Measurements from ENCODE around the gene CTBP2.
"Not testable (repeated sequence)": the region's sequence is repeated elsewhere in the genome, so short reads cannot be mapped to it uniquely, and the experiment has no call there.

Gene CTBP2

GRCh38 chr10:124993345-124993708, 167.0 kb downstream of the CTBP2 start:
- no peak for DNase-seq

GRCh38 chr10:124992462-124993344, 167.7 kb downstream of the CTBP2 start:
- DNase-seq, result peak; percentile 47

- no peak for DNase-seq
These were observed 168.5 kb downstream of the CTBP2 start for GRCh38 chr10:124991835-124992234.

GRCh38 chr10:124990671-124991625, 169.4 kb downstream of the CTBP2 start:
- DNase-seq, result no peak

- DNase-seq, result no peak
These were observed 170.8 kb downstream of the CTBP2 start for GRCh38 chr10:124989526-124989925.

- DNase-seq, result not testable (repeated sequence)
These were observed 171.6 kb downstream of the CTBP2 start for GRCh38 chr10:124988753-124989152.

GRCh38 chr10:124987788-124988187, 172.6 kb downstream of the CTBP2 start:
- DNase-seq, result no peak

GRCh38 chr10:124985162-124985561, 175.2 kb downstream of the CTBP2 start:
- DNase-seq, result no peak

GRCh38 chr10:124984376-124984775, 176.0 kb downstream of the CTBP2 start:
- no peak for DNase-seq

GRCh38 chr10:124983321-124983720, 177.0 kb downstream of the CTBP2 start:
- DNase-seq, result peak; percentile 23

- DNase-seq, result no peak
These were observed 182.0 kb downstream of the CTBP2 start for GRCh38 chr10:124978376-124978725.

GRCh38 chr10:124977648-124978375, 182.6 kb downstream of the CTBP2 start:
- DNase-seq, result no peak

- no peak for DNase-seq
These were observed 183.2 kb downstream of the CTBP2 start for GRCh38 chr10:124977161-124977560.

- DNase-seq, result peak; percentile 4
These were observed 184.3 kb downstream of the CTBP2 start for GRCh38 chr10:124975977-124976514.

GRCh38 chr10:124974131-124974530, 186.2 kb downstream of the CTBP2 start:
- DNase-seq, result no peak

GRCh38 chr10:124972637-124973036, 187.7 kb downstream of the CTBP2 start:
- no peak for DNase-seq

- DNase-seq, result no peak
These were observed 189.1 kb downstream of the CTBP2 start for GRCh38 chr10:124971276-124971675.

- no peak for DNase-seq
These were observed 193.1 kb downstream of the CTBP2 start for GRCh38 chr10:124967255-124967654.

GRCh38 chr10:124966008-124966407, 194.4 kb downstream of the CTBP2 start:
- DNase-seq, result no peak

GRCh38 chr10:124963866-124964720, 196.3 kb downstream of the CTBP2 start:
- DNase-seq, result peak; percentile 56

GRCh38 chr10:124962421-124962820, 197.9 kb downstream of the CTBP2 start:
- DNase-seq, result no peak

- no peak for DNase-seq
These were observed 199.2 kb downstream of the CTBP2 start for GRCh38 chr10:124961248-124961570.
